HG03159 (cell line): ENCODE data around the gene MFNG.
"Not testable (repeated sequence)": the region's sequence is repeated elsewhere in the genome, so short reads cannot be mapped to it uniquely, and the experiment has no call there.

Experiments
- ATAC-seq: cut with Tn5 transposase; IDR thresholded peaks from one replicate; pipeline ENCODE4 v1.9.1; 2021; ENCODE audit warnings: mild to moderate bottlenecking, moderate library complexity; ENCODE audit not compliant: unreplicated experiment

The MFNG gene

GRCh38 chr22:37476389-37477329 lies 9.5 kb downstream of the MFNG start:
- ATAC-seq: no peak

- ATAC-seq: no peak
Observed at GRCh38 chr22:37474447-37475090, 11.6 kb downstream of the MFNG start.

GRCh38 chr22:37473437-37473946 lies 12.7 kb downstream of the MFNG start:
- ATAC-seq: no peak

DNA sequence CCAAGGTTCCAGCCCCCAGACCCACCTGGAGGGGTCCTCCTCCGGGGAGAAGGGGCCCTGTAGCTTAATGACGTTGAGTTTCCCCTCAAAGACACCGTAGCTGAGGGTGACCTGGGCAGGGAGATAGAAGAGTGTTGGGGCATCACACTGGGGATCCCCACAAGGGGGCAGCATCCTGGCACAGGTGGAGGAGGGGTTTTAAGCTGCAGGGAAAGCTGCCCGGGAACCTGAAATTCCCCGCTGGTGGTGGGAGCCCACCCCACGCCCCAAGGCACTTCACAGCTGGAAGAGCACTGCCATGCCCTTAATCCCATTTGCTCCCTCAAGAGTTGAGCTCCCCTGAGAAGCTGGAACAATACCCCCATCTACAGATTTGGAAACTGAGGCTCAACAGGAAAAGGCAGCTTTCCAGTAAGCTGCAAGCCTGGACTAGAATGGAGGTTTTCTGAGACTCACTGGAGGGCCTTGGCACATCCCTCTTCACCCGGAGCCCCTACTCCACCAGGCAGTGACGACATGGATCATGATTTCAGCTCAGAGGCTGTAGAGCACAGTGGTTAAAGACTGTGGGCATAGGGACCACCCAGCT lies 13.7 kb downstream of the MFNG start:
- ATAC-seq: no peak

DNA sequence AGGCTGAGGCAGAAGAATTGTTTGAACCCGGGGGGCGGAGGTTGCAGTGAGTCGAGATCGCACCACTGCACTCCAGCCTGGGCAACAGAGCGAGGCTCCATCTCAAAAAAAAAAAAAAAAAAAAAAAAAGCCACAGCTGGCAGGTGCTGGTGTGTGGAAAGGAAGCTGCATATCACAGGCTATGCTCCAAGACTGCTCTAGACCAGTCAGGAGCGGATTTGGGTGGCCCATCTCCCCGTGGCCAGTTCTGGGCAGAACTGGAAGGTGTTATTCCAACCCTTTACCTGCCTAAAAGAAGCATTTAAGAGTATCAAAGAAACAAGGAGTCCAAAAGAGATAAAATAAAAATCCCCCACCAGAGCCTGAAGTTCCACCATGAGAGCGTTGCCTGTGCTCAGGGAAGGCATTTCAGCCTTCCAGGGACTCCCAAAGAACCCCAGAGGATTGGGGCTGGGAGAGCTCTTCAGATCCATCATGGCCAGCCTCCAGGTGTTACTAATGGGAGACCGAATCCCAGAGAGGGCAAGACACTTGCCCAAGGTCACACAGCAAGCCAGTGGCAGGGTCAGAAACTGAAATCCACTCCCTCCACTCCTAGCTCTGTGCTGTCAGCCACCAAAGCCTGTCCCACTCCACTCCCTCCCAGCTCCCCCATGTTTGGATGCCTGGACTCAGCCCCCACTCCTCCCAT lies 14.3 kb downstream of the MFNG start:
- ATAC-seq: no peak

GRCh38 chr22:37470087-37470445 lies 16.1 kb downstream of the MFNG start:
- no peak for ATAC-seq

DNA sequence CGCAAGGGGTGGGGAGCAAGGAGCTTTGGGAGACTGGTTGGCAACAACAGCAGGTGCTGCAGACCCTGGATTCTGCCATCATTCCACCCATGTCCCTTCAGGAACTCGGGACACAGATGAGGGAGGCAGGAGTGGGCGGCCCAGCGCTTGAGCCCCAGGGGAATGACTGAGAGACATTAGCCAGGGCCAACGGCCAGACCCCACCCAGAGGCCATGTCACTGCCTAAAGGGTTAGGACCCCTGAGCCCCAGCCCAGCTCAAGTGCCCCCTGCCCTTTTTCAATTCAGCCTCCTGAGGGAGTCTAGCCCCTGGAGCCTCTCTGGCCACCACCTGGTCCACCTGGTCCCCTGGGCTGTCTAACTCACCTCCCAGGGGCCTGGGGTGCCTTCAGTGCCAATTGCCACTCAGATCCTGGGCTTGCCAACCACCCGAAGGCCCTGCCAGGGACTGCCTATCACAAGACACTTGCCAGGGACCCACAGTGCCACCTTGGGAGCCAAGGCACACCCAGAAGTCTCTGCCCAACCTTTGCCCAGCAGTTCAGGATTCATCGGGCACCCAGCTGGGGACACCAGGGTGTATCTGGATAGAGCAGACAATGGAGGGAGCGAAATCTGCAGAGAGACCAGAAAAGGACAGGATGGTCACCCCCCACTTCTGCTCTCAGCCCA lies 16.6 kb downstream of the MFNG start:
- ATAC-seq: no peak

GRCh38 chr22:37468201-37468695 lies 17.9 kb downstream of the MFNG start:
- ATAC-seq: not testable (repeated sequence)

- ATAC-seq: no peak
Observed at GRCh38 chr22:37467391-37467955, 18.7 kb downstream of the MFNG start.

DNA sequence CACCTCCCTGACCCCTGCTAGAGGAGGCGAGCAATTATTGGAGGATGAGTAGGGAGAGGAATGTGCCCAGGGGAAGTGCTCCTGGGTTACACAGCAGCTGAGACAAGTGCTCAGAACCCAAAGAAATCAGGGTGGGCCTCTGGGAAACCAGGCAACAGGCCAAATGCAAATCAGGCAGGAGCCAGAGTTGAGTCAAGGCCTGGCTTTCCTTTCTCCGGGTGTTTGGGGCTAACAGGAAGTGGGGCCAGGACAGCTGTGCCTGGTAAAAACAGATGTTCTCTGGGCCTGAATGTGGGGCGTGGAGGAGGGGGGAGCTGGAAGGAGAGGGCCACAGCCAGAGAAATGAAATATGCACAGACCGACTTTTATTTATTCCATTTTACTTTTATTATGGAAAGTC lies 22.0 kb downstream of the MFNG start:
- ATAC-seq: no peak

DNA sequence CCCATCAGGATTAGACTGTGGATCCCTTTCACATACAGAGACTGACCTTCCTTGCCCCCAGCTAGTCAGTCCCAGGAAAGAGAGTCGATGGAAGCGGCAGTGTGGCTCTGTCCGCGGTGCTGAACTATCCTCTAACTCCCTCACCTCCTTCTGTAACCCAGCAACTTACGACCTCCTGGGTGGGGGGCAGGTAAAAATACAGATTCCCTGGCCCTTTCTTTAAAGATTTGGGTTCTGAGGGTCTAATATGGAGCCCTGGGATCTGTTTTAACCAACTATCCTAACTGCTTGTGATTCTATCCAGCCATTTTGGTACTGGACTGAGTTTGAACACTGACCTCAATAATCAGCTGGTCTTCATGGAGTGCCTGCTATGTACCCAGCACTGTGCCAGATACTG lies 23.2 kb downstream of the MFNG start:
- no peak for ATAC-seq

- no peak for ATAC-seq
Observed at GRCh38 chr22:37462436-37462835, 23.7 kb downstream of the MFNG start.

- no peak for ATAC-seq
Observed at GRCh38 chr22:37461961-37462360, 24.2 kb downstream of the MFNG start.

- no peak for ATAC-seq
Observed at GRCh38 chr22:37460684-37461083, 25.5 kb downstream of the MFNG start.

DNA sequence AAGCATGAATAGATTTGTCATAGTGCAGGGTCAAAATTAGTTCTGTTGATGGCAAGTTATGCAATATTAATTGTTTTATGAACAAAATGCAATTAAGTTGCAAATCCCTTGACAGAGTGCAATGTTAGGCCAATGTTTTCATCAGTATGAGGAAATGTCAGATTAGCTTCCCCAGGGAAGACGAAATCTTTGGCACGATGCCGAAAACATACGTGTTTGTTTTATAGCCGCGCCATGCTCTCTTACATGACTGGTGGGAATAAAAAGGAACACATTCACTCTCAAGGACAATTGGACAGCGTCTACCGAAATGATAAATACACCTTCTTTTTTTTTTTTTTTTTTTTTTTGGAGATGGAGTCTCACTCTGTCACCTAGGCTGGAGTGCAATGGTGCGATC lies 27.0 kb downstream of the MFNG start:
- no peak for ATAC-seq

DNA sequence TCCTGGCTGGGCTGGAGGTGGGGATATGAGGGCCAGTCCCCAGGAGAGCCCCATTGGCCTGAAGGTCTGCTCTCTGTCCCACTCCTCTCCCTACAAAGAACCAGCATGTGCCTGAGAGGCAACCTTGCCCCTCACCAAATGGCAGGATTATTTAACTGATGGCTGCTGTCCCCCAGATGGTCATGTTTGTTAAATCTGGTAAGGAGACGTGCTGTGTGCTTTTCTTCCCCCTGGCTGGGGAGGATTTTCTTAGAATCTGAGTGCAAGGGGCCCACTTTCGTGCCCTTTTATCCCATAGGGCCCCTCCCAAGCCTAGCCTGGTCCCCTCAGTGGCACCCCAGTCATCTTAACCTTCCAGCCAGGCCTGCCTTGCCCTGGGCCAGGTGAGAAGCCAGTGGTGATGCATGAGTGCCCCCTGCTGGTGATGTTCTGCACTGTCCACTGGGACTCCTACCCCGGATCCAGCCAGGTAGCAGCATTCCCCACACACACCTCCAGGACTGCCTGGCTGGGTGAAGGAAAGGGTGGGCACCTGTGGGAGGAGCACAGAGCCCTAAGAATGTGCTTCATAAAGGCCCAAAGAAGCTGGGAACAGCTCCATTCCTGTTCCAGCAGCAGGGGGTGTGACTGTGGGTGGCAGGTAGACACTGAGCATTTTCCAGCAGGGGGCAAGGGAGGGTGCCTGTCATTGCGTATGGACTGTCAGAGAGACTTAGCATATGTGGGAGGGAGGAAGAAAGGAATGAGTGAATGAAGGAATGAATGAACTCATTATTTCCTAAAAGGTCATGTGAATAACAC lies 28.9 kb downstream of the MFNG start:
- ATAC-seq: peak; percentile 53

DNA sequence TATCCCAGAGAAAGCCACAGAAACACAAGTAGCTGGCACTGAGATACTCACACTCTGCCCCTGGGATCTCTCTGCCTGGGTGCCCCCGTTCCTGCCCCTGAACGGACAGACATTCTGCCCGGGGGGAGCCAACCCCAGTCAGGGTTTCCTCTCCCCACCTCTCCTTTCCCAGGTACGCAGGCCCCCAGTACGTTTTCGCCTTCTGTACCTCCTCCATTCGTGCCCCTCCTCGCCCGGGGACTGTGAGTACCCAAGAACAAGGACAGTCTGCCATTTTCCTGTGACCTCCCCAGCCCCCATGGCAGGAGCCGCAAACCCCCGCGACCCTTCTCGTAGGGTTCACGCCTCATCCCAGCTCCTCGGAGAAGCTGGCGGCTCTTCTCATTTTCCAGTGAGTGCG lies 29.8 kb downstream of the MFNG start:
- ATAC-seq: no peak

GRCh38 chr22:37455896-37456295 lies 30.3 kb downstream of the MFNG start:
- ATAC-seq: no peak
